ENCODE results near the gene MAU2.
"Not testable (repeated sequence)": the region's sequence is repeated elsewhere in the genome, so short reads cannot be mapped to it uniquely, and the experiment has no call there.

- TF ChIP-seq POLR2A (IDR thresholded peaks at IDR 0.05); POLR2AphosphoS5 (IDR thresholded peaks at IDR 0.05; ENCODE audit: insufficient read depth in 1 of 2, low read depth in 1 of 2); CTCF (IDR thresholded peaks at IDR 0.05): not testable (repeated sequence)
Observed at GRCh38 chr19:19380316-19380715, 59.7 kb downstream of the MAU2 start.
